HG02610 (cell line): ENCODE measurements around the gene GPR146.

ENCODE experiments used
- ATAC-seq: cut with Tn5 transposase; IDR thresholded peaks from one replicate; pipeline ENCODE4 v1.9.1; 2021; ENCODE audit warnings: mild to moderate bottlenecking, moderate library complexity; ENCODE audit not compliant: unreplicated experiment

GPR146 gene

GRCh38 chr7:1041551-1042491 is 2.5 kb upstream of the GPR146 start:
- no peak for ATAC-seq

- ATAC-seq, result no peak
These were observed 1.9 kb upstream of the GPR146 start for GRCh38 chr7:1042492-1042833.

- ATAC-seq, result no peak
These were observed 676 bp upstream of the GPR146 start for GRCh38 chr7:1043552-1044188.

- ATAC-seq, result no peak
These were observed 1.0 kb downstream of the GPR146 start for GRCh38 chr7:1045069-1046063.

GRCh38 chr7:1046722-1047679 is 2.7 kb downstream of the GPR146 start:
- ATAC-seq, result no peak

- no peak for ATAC-seq
These were observed 4.8 kb downstream of the GPR146 start for GRCh38 chr7:1049006-1049741.

- ATAC-seq, result no peak
These were observed 5.5 kb downstream of the GPR146 start for GRCh38 chr7:1049801-1050200.

- no peak for ATAC-seq
These were observed 6.0 kb downstream of the GPR146 start for GRCh38 chr7:1050254-1050906.

- ATAC-seq, result no peak
These were observed 6.8 kb downstream of the GPR146 start for GRCh38 chr7:1050956-1051690.

GRCh38 chr7:1052031-1052818 is 7.9 kb downstream of the GPR146 start:
- no peak for ATAC-seq

- no peak for ATAC-seq
These were observed 8.7 kb downstream of the GPR146 start for GRCh38 chr7:1053002-1053411.

GRCh38 chr7:1053816-1054370 is 9.5 kb downstream of the GPR146 start:
- no peak for ATAC-seq

- ATAC-seq, result no peak
These were observed 10.1 kb downstream of the GPR146 start for GRCh38 chr7:1054438-1054837.

- no peak for ATAC-seq
These were observed 10.6 kb downstream of the GPR146 start for GRCh38 chr7:1054861-1055450.

- ATAC-seq, result no peak
These were observed 11.2 kb downstream of the GPR146 start for GRCh38 chr7:1055491-1055955.

- ATAC-seq, result no peak
These were observed 11.8 kb downstream of the GPR146 start for GRCh38 chr7:1055956-1056784.
